ENCODE results near the gene PDE9A.
A peak's percentile ranks its signal among the peaks of the same experiment; 100 is the strongest.
"Not testable (repeated sequence)": the region's sequence is repeated elsewhere in the genome, so short reads cannot be mapped to it uniquely, and the experiment has no call there.

PDE9A gene

DNA sequence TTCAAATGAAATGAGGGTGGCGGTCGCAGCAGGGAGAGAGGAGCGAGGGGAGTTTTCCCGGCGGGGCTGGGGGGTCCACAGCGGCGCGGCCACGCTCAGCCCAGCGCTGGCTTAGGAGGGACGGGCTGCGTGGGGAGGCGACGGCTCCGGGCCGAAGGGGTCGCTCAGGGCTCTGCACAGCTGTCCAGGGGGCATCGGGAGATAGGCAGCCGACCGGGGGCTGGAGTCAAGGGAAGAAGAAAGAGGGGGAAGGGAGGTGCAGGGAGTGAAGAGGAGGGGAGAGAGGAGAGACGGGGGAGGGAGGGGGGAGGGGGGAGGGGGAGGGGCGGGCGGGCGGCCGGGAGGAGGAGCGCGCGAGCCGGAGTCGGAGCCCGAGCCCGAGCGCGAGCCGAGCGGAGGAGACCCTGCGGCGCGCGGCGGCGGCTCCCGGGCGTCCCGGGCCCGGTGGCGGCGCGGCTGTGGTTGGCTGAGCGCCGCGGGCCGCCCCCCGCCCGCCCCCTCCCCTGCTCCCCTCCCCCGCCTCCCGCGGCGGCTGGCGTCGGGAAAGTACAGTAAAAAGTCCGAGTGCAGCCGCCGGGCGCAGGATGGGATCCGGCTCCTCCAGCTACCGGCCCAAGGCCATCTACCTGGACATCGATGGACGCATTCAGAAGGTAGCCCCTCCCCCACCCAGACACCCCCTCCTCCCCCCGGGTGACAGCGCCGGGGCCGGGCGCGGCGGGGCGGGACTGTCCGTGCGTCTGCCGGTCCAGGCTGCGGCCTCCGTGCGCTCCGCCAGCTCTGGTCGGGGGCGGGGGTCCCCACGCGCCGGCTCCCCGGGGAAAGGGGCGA, at the start of gene PDE9A:
PDE9A (plus strand) TSS at position 391 of the 831 bp plus-strand sequence; CDS start at position 585, 194 bp downstream.
- no peak for FAIRE-seq
- DNase-seq (ENCODE audit: insufficient read length, low spot score) = peak; percentile 41

DNA sequence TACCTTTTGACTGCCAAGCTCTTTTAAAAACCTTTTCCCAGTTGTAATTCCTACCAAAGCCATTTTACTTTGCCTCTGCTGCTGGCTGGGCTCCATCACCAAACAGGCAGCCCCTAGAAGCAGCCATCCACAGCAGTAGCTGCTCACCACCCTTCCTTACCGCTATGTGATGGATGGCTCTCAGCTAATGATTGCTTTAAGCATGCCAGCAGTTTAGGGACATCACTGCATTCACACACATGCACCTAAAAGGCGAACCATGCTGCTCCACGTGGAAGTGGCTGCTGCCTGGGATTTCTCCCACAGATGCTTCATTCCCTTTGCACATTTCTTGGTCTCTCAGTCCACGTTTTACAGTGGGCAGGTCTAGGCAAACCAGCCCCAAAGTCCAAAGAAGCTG, 46.3 kb upstream of the PDE9A start:
- FAIRE-seq = no peak
- no peak for DNase-seq (ENCODE audit: insufficient read length, low spot score)

DNA sequence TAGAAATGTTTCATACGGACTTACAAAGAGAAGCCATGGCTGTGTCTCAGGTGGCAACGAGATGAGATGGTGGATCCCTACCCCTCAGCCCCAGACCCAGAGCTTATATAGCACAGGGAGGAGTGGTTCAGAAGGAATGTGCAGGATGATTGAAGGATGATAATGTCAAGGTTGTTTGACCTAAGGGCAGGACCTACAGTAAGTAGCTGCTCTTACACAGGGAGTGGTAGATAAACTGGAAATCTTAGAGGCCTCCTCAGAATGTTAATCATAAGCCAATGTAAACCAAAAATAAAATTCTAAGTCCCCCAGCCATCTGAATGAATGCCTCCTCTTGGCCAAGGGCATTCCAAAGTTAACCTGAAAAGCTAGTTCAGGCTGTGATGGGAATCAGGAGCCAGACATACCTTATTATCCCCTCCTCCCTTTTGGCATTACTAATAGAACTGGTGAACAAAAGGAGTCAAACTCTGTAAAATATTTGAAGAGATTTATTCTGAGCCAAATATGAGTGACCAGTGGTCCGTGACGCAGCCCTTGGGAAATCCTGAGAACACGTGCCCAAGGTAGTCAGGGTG, 45.8 kb upstream of the PDE9A start:
- FAIRE-seq = no peak
- no peak for DNase-seq (ENCODE audit: insufficient read length, low spot score)

DNA sequence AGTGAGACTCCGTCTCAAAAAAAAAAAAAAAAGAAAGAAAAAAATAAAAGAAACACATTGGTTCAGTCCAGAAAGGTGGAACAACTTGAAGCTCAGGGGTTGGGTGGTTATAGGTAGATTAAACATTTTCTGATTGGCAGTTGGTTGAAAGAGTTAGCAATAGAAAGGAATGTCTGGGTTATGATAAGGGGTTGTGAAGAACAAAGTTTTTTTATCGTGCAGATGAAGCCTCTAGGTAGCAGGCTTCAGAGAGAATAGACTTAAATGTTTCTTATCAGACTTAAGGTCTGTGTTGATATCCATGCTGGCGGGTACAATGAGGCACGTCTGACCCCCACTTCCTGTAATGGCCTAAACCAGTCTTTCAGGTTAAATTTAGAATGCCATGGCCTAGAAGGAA, 45.0 kb upstream of the PDE9A start:
- FAIRE-seq = no peak

DNA sequence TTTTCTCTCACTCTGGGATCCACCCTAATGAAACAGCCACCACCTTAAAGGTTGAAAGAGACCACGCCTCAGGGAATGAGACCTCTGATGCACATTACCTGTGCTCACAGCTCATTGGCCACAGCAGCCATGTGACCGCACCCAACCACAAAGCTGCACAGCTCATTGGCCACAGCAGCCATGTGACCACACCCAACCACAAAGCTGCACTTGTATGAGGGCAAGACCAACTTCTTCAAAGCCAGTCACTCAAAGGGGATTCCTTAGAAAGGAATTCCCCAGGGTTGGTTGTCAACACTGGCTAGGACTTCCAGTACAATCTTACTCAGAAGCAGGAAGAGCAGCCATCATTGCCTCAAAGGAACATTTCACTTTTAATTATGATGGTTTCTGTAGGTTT, 43.6 kb upstream of the PDE9A start:
- DNase-seq (ENCODE audit: insufficient read length, low spot score) (no peak), FAIRE-seq (peak; percentile 71)

More for the DNA sequence above, 45.0 kb upstream of the PDE9A start:
- no peak for DNase-seq (ENCODE audit: insufficient read length, low spot score)

DNA sequence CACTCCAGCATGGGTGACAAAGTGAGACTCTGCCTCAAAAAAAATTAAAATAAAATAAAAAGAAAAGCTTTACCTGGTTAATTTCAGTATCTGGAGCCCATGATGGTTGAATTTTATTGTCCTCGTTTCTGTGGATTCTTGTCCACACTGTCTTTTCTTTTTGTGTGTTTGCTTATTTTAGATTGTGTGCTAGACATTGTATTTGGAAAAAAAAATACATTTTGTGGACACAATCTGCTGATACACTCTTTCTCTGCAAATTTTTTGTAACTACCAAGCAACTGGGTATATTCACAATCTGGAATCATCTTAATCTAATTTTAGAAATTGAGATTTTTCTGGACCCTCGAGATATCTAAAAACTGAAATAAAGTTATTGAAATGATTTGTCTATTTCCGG, 41.6 kb upstream of the PDE9A start:
- FAIRE-seq (no peak), DNase-seq (ENCODE audit: insufficient read length, low spot score) (no peak)

DNA sequence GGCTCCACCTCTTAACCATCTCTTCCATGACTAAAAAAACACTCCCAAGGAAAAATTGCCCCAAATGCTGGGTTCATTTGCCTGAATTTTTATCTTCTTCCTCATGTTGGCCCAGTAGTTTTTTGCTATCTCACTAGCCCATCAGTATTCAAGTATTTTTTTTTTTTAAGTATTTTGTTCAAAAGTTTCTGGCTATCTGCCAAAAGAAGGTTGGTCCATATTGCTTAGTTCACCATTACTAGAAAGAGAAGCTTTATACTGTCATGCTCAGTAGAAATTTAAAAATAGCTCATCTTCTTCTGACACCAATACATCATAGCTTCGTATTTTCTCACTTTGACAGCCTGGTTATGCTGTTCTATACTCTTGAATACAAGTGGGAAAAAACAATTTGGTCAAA, 41.0 kb upstream of the PDE9A start:
- FAIRE-seq (no peak), DNase-seq (ENCODE audit: insufficient read length, low spot score) (no peak)

DNA sequence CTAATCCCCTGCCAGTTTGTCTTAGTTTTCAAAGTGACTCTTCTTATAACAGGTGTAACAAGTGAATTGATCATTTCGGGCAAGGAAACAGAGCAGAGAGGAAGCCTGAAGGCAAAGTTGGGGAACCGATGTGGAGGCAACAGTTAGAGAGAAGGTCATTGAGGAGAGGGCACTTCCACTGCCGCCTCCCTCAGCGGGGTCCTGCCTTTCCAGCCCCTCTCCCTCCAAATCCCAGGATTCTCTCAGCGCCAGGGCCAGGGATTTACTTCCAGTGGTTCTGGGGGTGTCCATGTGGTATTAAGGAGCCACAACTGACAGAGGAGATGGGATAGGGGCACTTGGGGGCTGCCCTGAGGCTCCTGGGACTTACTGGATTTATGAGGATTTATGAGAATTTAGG, 39.7 kb upstream of the PDE9A start:
- DNase-seq (ENCODE audit: insufficient read length, low spot score) = no peak
- no peak for FAIRE-seq

DNA sequence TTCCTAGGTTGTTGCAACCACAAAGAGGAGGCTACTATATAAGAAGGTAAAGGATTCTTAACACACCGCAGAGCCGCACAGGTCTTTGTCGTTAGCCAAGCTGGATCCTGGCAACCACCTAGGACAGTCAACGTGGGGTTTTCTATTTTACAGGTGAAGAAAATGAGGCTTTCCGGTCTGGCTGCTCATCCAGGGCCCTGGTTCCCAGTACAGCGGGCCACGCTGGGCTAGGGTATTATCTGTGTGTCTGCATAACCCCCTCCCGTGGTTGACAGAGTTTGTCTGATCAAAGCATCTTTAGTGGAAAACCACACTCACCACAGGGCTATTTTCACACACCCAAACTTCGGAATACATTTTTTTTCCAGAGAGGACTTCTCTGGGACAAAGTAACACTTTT, 39.0 kb upstream of the PDE9A start:
- no peak for FAIRE-seq
- DNase-seq (ENCODE audit: insufficient read length, low spot score) = no peak

DNA sequence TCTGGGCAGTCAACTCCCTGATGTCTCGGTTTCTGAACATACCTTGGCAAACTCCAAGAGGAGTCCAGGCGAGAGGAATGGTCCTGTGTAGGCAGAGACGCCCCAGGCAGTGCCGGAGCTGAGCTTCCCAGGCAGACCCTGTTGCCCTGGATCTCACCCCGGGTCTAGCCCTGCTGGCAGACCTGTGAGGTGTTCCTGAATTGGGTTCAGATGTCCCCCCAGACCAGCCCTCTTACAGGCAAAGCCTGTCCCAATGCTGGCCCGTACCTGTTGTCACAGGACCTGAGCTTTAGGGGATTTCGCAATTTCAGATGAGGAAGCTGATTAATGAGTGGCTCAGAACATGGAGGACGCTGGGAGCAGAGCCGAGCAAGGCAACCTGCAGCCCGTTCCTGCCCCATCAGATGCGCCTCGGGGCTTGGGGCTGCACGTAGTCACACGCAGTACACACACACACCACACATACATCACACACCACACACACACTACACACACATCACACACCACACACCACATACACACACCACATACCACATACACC, 38.5 kb upstream of the PDE9A start:
- DNase-seq (ENCODE audit: insufficient read length, low spot score) = peak; percentile 56
- FAIRE-seq = no peak

DNA sequence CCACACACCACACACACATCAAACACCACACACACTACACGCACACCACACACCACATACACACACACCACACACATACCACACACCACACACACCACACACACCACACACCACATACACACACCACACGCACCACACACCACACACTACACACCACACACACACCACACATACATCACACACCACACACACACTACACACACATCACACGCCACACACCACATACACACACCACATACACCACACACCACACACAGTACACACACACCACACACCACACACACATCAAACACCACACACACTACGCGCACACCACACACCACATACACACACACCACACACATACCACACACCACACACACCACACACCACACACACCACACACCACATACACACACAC, 38.0 kb upstream of the PDE9A start:
- FAIRE-seq = peak; percentile 100
- DNase-seq (ENCODE audit: insufficient read length, low spot score) = not testable (repeated sequence)

DNA sequence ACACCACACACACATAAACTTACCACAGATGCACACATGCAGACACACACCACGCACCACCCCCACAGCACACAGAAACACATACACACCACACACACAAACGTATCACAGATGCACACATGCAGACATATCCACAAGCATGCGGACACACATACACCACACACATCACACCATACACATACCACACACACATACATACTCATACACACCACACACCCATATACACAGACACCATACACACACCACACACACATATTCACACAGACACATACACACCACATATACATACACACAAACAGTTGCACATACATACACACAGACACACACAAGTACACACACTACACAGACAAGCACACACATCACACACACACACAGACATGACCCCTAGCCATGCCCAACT, 37.5 kb upstream of the PDE9A start:
- FAIRE-seq (no peak), DNase-seq (ENCODE audit: insufficient read length, low spot score) (no peak)

DNA sequence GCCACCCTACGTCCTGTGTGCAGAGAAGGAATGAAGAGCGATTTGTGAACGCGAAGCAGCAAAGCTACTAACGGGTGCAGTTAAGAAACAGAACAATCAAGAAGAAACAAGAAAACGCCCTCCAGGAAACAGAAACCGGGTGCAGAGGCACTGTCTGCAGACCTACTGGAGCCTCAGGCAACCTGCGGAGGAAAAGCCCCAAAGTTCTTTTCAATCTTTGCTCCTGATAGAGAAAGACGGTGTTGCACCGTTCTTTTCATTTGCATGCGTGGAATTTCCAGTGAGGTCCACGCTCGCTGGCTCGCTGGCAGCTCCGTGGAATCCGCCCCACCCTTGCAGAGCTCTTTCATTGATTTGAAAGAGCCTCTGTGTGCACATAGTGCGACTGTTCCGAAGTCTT, 37.0 kb upstream of the PDE9A start:
- no peak for DNase-seq (ENCODE audit: insufficient read length, low spot score)
- no peak for FAIRE-seq

DNA sequence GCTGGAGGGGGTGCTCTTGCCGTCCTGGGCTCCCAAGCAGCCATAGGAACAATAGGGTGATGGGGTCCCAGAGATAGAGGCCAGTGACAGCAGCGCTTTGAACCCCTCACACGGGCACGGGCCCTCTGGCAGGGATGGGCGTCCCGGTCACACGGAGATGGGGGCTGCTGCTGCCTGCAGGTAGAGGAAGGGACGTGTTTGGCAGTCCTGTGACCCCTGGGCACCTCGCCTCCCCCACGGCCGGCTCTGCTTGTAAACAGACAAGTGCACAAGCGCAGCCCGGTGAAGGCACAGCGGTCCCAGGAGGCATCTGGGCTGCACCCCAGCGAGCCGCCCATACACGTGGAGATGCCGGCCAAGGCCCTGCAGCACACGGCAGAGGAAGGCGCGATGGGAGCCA, 36.5 kb upstream of the PDE9A start:
- DNase-seq (ENCODE audit: insufficient read length, low spot score) = no peak
- FAIRE-seq = no peak

DNA sequence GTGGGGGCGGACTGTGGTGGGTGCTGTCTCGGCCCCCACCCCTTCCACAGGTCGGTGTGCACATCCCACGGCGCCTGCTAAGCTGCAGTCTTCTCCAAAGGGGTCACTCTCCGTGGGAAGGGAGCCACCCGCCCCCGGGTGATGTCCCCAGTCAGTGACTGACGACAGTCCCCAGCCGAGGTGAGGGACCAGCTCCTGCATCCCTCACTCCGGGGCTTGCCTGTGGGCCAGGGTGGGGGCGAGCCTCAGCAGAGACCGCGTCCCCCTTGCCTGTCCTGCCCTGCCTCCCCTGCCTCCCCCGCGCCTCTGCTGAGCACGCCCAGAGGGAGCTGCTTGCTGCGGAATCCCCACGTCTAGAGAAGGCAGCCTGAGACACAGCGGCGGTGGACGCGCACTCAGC, 35.9 kb upstream of the PDE9A start:
- FAIRE-seq (no peak), DNase-seq (ENCODE audit: insufficient read length, low spot score) (no peak)

DNA sequence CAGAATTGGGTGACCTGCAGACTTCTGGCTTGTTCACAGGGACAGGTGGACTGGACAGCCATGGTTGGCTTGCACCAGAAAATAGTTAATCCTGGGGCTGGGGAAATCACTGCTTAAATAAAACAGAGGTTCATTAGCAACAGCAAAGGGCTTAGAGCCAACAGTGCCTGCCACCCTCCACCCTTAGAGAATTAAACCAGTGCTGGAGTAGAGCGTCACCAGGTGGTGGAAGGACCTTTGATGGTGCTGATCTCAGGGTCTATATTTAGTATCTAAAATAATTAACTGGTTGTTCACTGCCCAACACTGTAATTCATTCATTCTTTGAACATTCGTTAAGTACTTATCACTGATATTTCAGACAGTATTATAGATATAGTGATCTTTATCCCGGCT, 34.7 kb upstream of the PDE9A start:
- no peak for FAIRE-seq
- no peak for DNase-seq (ENCODE audit: insufficient read length, low spot score)

DNA sequence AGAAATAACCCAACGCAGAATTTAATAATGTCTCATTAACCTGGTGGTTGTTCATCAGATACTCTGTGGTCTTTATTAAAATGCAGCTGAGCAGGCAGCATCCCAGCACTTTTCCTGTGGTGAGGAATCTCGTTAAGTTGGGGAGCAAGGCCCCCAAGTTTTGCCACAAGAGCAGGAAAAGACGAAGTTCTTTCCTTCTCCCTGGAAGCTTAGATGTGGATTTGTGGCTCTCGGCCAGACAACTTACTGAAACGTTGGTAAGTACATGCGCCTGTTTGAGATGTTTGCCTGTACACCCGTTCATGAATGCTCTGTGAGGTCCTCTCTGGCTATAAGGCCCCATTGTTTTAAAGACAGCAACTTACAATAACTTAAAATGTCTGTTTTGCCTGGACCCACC, 34.3 kb upstream of the PDE9A start:
- FAIRE-seq = no peak

DNA sequence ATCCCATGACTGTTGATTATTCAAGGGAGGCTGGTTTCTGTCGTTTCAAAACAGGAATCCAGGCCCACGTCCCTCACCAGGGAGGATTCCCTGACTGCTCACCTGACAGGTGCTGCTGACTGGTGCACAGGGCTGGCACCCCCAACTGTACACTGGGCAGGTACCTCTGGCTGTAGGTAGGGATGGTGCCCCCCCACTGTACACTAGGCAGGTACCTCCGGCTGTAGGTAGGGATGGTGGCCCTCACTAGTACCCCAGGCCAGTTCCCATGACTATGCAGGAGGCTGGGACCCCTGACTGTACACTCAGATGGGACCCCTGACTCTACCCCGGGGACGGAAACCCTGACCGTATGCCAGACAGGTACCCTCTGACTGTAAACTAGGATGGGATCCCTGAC, 33.6 kb upstream of the PDE9A start:
- FAIRE-seq (no peak), DNase-seq (ENCODE audit: insufficient read length, low spot score) (no peak)

More for the DNA sequence above, 34.3 kb upstream of the PDE9A start:
- no peak for DNase-seq (ENCODE audit: insufficient read length, low spot score)

DNA sequence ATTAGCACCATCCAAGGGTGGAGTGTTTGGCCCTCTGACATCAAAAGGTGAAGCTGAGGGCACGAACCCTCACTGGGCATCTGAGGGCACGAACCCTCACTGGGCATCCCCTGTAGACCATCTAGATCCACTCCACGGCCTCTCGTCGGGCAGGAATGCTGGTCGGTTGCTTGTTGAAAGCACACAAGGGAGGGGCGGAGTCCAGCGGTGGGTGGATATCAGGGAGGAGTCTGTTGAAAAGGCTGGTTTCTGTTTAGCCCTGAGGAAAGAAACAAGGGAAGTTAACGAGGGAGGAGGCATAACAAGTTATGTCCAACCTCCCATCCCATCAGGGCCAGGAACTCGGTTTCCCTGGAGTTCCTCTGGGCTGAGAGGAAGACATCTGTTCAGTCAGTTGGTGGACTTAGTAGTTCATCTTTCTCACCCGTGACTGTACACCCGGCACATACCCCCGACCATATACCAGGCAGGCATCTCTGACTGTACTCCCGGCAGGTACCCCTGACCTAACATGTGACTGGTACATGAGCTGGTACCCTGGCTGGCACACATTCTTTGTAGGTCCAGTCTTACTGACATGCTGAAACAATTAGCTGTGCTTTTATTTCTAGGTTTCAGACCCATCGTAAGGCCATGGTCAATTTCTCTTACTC, 32.1 kb upstream of the PDE9A start:
- no peak for DNase-seq (ENCODE audit: insufficient read length, low spot score)
- FAIRE-seq = no peak

DNA sequence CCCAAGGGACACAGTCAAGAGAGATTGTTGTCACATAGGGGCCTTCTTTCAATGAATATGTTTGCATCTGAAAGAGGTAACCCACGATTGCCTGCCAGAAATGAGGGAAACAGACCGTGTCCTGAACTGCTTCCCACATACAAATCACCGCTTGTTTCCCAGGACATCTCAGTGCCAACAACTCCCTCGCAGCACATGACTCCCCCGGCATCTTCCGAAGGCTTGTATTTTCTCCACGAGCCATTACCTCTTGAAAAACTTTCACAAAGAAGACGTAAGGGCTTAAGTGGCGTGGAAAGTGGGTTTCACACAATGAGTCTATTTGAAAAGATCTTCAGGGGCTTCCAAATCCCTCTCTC, 31.6 kb upstream of the PDE9A start:
- DNase-seq (ENCODE audit: insufficient read length, low spot score) (no peak), FAIRE-seq (no peak)

DNA sequence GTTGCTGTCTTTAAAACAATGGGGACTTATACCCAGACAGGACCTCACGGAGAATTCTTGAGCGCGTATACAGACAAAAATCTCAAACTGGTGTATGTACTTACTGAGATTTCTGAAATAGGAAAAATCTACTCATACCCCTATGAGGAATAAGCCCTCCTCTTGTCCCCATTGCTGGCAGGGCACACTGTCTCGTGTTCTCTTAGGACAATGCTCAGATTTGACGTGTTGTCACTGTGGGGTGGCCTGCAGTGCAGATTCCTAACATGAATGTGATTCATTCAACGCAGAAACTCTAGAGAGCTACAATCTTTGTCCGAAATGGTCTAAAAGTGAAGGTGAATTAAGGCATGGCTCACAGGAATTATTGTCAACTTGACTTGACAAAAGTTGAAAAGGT, 31.1 kb upstream of the PDE9A start:
- DNase-seq (ENCODE audit: insufficient read length, low spot score) = no peak
- FAIRE-seq = no peak

DNA sequence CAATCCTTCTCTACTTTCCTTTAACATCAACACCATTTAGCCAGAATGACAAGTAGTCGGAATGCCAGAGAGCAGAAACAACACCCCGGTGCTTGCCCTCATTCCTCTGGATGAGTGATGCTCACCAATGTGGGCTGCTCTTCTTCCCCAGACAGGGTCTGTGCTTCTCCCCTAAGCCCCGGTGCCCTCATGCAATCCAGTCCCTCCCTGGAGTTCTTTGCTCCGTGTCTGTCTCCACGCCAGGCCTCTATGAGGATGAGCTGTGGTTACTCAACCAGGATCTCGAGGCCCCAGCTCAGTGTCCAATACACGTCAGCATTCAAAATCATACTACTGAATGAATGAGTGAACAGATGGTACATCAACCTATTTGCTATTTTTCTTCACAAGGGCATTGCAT, 29.7 kb upstream of the PDE9A start:
- DNase-seq (ENCODE audit: insufficient read length, low spot score) = no peak
- FAIRE-seq = no peak
